Endothelial cell of umbilical vein (primary cell): Measurements from ENCODE around the gene DNAAF5. TPM values are rescaled to one million over a fixed set of nuclear protein-coding genes. Genes with fewer than 3 reads are reported as not detected.

Source experiments
- BruUV-seq: library from RNA; stranded (reverse); fragments of 400-500 nt; replicated peaks from 2 replicates; lab custom pipeline; 2021; lab: Mats Ljungman, UMichigan
- CTCF ChIA-PET: fragments of 300-600, 350-600 bp; sonication (Branson Sonifier 250); formaldehyde crosslinking; loops from one replicate; lab custom pipeline; 2021; ENCODE audit warnings: antibody characterized with exemption, inconsistent platforms; lab: Charles Lee
- POLR2A ChIA-PET: fragments of 300-600, 350-600 bp; sonication (Branson Sonifier 250); formaldehyde crosslinking; loops from one replicate; lab custom pipeline; 2021; ENCODE audit warnings: antibody characterized with exemption, inconsistent platforms; lab: Charles Lee
- DNase-seq: peaks from one replicate; pipeline ENCODE4 v3.0.0-alpha.2; 2011; ENCODE audit warnings: low read depth, low spot score
- FAIRE-seq: peaks from 2 replicates; lab custom pipeline; 2011; peaks lifted over from hg19 to GRCh38; lab: Jason Lieb, UNC
- H2AFZ ChIP-seq: 2 replicates; pipeline ENCODE4 v1.6.0; 2012; ENCODE audit warnings: low read depth, low read length, control low read depth, inconsistent platforms
- H3K27ac ChIP-seq: 2 replicates; pipeline ENCODE4 v1.5.1; 2011; ENCODE audit warnings: low read depth, mild to moderate bottlenecking, control low read depth, low read length, moderate library complexity; ENCODE audit not compliant: insufficient read depth
- H3K27me3 ChIP-seq, 2 experiments: 2 replicates each; pipeline versions ENCODE4 v1.6.0 to v1.6.1; 2011; ENCODE audit warnings: low read length in 2 of 2, mixed read lengths in 1 of 2; ENCODE audit not compliant: control insufficient read depth in 2 of 2, insufficient read depth in 2 of 2
- H3K36me3 ChIP-seq, 2 experiments: 2 replicates in 1 of 2; 3 replicates in 1 of 2; pipeline ENCODE4 v1.5.1; 2011; ENCODE audit warnings: low read length in 2 of 2, mild to moderate bottlenecking in 1 of 2, moderate library complexity in 1 of 2; ENCODE audit not compliant: control insufficient read depth in 2 of 2, insufficient read depth in 2 of 2; ENCODE audit errors: extremely low read depth in 1 of 2
- H3K4me1 ChIP-seq: 3 replicates; pipeline ENCODE4 v1.5.1; 2011; ENCODE audit warnings: mild to moderate bottlenecking, low read length; ENCODE audit not compliant: control insufficient read depth, insufficient read depth; ENCODE audit errors: extremely low read depth
- H3K4me2 ChIP-seq: 2 replicates; pipeline ENCODE4 v1.6.1; 2011; ENCODE audit warnings: low read length, control low read depth, mixed read lengths; ENCODE audit not compliant: insufficient read depth
- H3K4me3 ChIP-seq, 3 experiments: fragments of 200-600 bp in 1 of 3; sonication (generic), shearing (Covaris generic) in 1 of 3; replicated peaks in 1 of 3; 2 replicates each; pipeline ENCODE4 v1.5.1; 2011 to 2016; ENCODE audit warnings: control low read depth in 3 of 3, low read length in 3 of 3, mild to moderate bottlenecking in 2 of 3, inconsistent platforms in 1 of 3, low read depth in 1 of 3, moderate library complexity in 1 of 3; ENCODE audit not compliant: insufficient read depth in 1 of 3
- H3K79me2 ChIP-seq: 2 replicates; pipeline ENCODE4 v1.6.0; 2012; ENCODE audit warnings: low read length, inconsistent platforms; ENCODE audit not compliant: control insufficient read depth, insufficient read depth
- H3K9ac ChIP-seq: replicated peaks from 2 replicates; pipeline ENCODE3; 2011; ENCODE audit warnings: low read length, control low read depth; ENCODE audit not compliant: insufficient read depth; ENCODE audit errors: extremely low read depth
- H3K9me1 ChIP-seq: replicated peaks from 3 replicates; pipeline ENCODE4 v1.6.0; 2011; ENCODE audit warnings: mild to moderate bottlenecking, low read length; ENCODE audit not compliant: control insufficient read depth, insufficient read depth; ENCODE audit errors: extremely low read depth
- H3K9me3 ChIP-seq: replicated peaks from 2 replicates; pipeline ENCODE4 v1.5.1; 2012; ENCODE audit warnings: low read length, inconsistent platforms; ENCODE audit not compliant: control insufficient read depth, insufficient read depth
- H4K20me1 ChIP-seq: replicated peaks from 2 replicates; pipeline ENCODE3; 2011; ENCODE audit warnings: mild to moderate bottlenecking, low read length; ENCODE audit not compliant: control insufficient read depth, insufficient read depth; ENCODE audit errors: extremely low read depth
- CTCF ChIP-seq, 2 donors: IDR thresholded peaks; 1 replicate in 1 of 2; 2 replicates in 1 of 2; pipeline ENCODE4 v1.5.1; 2011; ENCODE audit warnings: low read length in 2 of 2, mild to moderate bottlenecking in 2 of 2, moderate library complexity in 2 of 2, control low read depth in 1 of 2, inconsistent platforms in 1 of 2, low read depth in 1 of 2; ENCODE audit not compliant: insufficient read depth in 1 of 2; ENCODE audit errors: extremely low read depth in 1 of 2
- EZH2 ChIP-seq: IDR thresholded peaks from 2 replicates; pipeline ENCODE4 v1.6.1; 2012; ENCODE audit warnings: borderline replicate concordance, low read depth, mild to moderate bottlenecking, moderate library complexity, low read length, inconsistent platforms; ENCODE audit not compliant: severe bottlenecking
- FOS ChIP-seq: IDR thresholded peaks from 2 replicates; pipeline ENCODE4 v1.6.1; 2011; ENCODE audit warnings: mild to moderate bottlenecking, low read length, moderate library complexity, borderline replicate concordance; ENCODE audit not compliant: insufficient read depth
- GATA2 ChIP-seq: IDR thresholded peaks from 2 replicates; pipeline ENCODE4 v1.7.0; 2011; ENCODE audit warnings: low read depth, mild to moderate bottlenecking, moderate library complexity, mixed read lengths, low read length; ENCODE audit not compliant: insufficient read length, insufficient read depth
- JUN ChIP-seq: IDR thresholded peaks from 2 replicates; pipeline ENCODE4 v1.6.1; 2011; ENCODE audit warnings: borderline replicate concordance, low read depth; ENCODE audit not compliant: insufficient read length, insufficient read depth
- MAX ChIP-seq: IDR thresholded peaks from 2 replicates; pipeline ENCODE4 v1.6.1; 2011; ENCODE audit not compliant: insufficient read depth, insufficient read length
- MYC ChIP-seq: IDR thresholded peaks from one replicate; pipeline ENCODE4 v1.6.1; 2011; ENCODE audit warnings: mild to moderate bottlenecking, low read depth, low read length
- POLR2A ChIP-seq: IDR thresholded peaks from 2 replicates; pipeline ENCODE4 v1.6.1; 2012; ENCODE audit warnings: low read depth, mild to moderate bottlenecking, control low read depth, low read length
- POLR2AphosphoS5 ChIP-seq: IDR thresholded peaks from 2 replicates; pipeline ENCODE4 v1.6.1; 2012; ENCODE audit warnings: low read depth, mild to moderate bottlenecking, control low read depth, low read length, moderate library complexity; ENCODE audit not compliant: insufficient read depth
- dilution Hi-C: fragments of 300-500 bp; cut with MboI; formaldehyde crosslinking; loops from one replicate; pipeline ENCODE4 v1.15.0; 2019; ENCODE audit warnings: low sequenced_read_pairs; ENCODE audit not compliant: extremely low pct_ligation_motif_present
- intact Hi-C: fragments of 100-400 bp; cut with micrococcal nuclease; formaldehyde crosslinking; loops from one replicate; pipeline ENCODE4 v1.10.0; 2022
- polyA plus RNA-seq, 4 experiments: library from polyadenylated mRNA; depleted of rRNA in 3 of 4; stranded (reverse) in 3 of 4; unstranded in 1 of 4; fragments of >200 nt; gene quantifications; 2 replicates each; pipeline versions ENCODE4 v1.2.1 to v1.2.3, GENCODE V29; 2011 to 2012; ENCODE audit warnings: missing spikeins in 1 of 4
- total RNA-seq: library from RNA; stranded (reverse); gene quantifications from 2 replicates; pipeline ENCODE4 v1.2.3, GENCODE V29; 2021

Gene DNAAF5
- total and polyA plus RNA-seq, 2 donors (not counting 3 experiments of a cell fraction or from before 2014, with no cell fraction given), result 49.3 to 65.5 TPM

GRCh38 chr7:791519-791918 lies 65.0 kb downstream of the DNAAF5 start:
- no peak overlapping the region for H3K4me2 ChIP-seq
- intact Hi-C loops (no loop called here), dilution Hi-C loops (no loop called here)
- no peak for DNase-seq
- H3K4me1 ChIP-seq, result no peaks in the 10 kb centered on the region
- no peaks in the 10 kb centered on the region for H3K27me3 ChIP-seq
- no peaks in the 10 kb centered on the region for H3K9me1 ChIP-seq
- H3K9me3 ChIP-seq, result no peaks in the 10 kb centered on the region
- no peak overlapping the region for H3K27ac ChIP-seq
- H4K20me1 ChIP-seq, result no peaks in the 10 kb centered on the region
- no TSS peak for BruUV-seq
- no peaks in the 10 kb centered on the region for H3K79me2 ChIP-seq
- TF ChIP-seq JUN (no peak), MYC (no peak), FOS (no peak), POLR2A (no peak), GATA2 (no peak), MAX (no peak), CTCF (IDR thresholded peaks at IDR 0.05; ENCODE audit: extremely low read depth in 1 of 2, insufficient read depth in 1 of 2, low read depth in 1 of 2, low read length in 2 of 2) (no peak), EZH2 (no peak), POLR2AphosphoS5 (no peak)
- H3K36me3 ChIP-seq, result no peaks in the 10 kb centered on the region
- no peak overlapping the region for H3K9ac ChIP-seq
- no peak overlapping the region for H2AFZ ChIP-seq
- FAIRE-seq, result no peak
- CTCF ChIA-PET, result interaction anchor here (1.0 to 6.9 kb wide), 4 partner anchors 14 to 81 kb away, joined by 4 to 89 read pairs (median 13); no protein-coding TSS in a partner anchor
- H3K4me3 ChIP-seq, result no peak overlapping the region
- POLR2A ChIA-PET, result no interaction called here
